ENCODE data around the gene KIF6.

KIF6 gene

DNA sequence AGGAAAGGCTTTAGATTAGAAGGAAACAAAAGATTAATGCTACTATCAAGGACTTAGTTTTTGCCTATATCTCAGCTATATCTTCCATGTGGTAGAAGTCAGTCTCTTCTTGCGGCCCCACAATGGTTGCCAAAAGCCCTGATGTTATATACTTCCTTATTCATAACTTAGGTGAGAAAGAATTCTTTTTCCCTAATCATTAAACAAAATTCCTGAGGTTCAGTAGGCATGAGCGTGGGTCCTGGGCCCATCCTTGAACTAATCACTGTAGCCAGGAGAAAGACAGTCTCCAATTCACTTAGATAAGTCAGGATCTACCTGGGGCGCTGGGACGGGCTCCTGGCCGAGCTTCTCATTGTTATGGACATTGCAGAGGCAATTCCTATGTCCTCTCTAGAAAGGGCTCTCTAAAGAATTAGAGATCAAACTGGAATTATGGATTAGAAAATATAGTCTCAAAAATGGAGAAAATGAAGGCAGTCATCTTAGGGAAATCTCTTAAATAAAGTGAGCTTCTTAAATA lies 134.3 kb downstream of the KIF6 start:
- no peak for DNase-seq

DNA sequence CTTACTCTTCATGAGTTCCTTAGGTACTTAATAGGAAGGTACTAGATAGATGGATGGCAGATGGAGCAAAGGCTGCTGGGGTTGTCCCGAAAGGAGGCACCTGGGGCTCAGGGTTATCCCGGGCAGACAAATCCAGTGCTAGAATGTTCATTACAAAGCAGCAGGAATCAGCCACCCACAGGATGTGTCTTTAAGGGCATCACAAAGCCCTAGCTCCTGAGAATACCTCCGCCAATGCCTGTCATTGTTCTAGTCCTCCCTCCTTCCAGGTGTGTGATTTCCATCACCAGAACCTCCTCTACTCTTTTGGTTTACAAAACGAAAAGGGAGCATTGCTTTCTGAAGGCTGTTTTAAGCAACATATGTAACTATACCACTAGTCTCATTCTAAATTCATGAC lies 138.1 kb downstream of the KIF6 start:
- no peak for DNase-seq

DNA sequence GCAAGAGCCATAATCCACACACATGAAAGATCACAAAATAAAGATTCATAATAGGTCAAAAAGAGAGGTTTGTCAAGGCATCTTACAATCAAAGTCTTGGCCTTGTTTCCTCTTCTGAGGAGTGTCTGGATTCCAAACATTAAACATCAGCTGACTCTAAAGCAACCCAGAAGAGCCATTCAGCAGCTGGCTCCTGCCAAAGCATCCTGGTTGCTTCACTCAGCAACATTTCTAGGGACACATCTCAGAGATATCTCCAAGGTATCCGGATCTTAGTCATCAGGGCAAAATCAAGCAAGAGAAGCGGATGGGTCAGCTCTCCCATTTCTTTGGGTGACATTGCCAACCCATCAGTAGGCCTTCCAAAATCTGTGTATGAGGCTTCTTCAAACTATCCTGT lies 139.6 kb downstream of the KIF6 start:
- DNase-seq, result no peak

DNA sequence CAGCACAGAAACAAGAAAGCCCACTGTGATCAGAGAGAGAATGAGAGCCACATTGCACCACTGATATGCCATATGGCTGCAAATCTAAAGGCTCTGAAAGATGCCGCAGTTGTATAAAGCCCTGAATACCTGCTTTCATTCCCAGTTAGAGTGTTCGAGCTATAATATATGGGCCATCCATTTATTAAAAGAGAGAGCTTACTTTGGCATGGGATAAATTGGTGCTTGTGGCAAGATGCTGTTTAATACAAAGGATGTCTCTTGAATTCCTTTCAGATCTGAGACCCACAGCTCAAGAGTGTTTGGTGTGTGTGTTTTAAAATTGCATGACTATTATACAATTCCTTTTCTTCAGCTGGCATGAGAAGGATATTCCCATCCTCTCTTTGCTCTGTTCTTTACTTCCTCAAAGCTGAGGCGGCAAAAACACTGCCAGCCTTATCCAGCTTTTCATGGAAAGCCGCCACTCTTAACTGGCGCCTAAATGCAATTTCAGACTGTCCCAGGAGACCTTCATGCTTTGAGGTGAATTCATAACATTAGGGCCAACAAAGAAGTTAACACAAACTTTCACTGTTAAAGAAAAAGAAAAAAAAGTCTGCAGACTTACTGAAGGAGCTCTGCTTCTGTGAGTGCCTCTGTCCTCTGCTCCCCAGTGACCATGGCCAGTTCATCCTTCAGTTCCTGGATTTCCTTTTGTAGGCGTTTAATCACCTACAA lies 147.6 kb downstream of the KIF6 start:
- no peak for DNase-seq

DNA sequence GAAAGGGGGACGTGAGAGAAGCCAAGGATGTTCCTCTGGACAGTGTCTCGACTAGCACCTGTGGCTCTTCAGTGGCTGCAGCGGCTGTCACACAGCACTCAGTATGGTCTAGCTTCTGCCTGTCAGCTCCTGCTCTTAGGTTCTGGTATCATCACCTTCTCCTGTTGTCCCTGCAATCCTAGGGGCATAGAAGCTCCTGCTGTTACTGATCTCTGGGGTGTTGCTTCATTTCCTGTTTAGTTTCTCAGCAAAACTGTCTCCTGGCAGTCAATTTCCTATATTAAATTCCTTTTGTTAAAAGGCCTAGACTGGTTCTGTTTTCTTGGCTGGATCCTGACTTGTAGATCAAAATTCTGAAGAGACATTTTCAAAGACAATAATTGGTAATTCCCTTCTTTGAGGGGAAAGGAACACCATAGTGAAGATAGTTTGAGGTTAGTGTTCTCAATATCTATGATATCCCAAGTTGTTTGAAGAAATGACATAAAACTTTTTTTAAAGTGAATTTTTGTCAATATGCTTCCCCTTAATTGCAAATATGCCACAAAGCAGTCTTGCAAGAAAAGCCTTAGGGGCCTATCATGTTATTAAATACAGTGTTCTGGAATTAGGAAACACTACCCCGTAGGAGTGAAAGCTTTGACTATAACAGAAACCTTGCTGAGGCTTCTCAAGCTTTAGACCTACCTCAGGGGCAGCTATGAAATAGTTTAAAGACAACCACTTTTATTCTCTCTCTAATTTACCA lies 148.5 kb downstream of the KIF6 start:
- no peak for DNase-seq

DNA sequence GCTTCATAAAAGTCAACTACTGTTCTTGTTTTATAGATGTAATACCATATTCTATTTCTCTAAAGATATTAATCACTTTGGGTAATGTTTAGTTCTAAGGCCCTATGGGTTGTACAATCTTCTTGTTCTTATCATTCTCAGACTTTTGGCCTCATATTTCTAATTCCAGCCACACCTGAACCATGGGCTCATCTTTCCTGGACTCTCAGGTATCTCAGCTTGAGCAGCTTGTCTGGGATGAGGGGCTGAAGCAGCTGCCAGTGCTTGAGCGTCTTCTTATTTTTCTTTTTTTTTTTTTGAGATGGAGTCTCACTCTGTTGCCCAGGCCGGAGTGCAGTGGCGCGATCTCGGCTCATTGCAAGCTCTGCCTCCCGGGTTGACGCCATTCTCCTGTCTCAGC lies 150.2 kb downstream of the KIF6 start:
- no peak for DNase-seq

DNA sequence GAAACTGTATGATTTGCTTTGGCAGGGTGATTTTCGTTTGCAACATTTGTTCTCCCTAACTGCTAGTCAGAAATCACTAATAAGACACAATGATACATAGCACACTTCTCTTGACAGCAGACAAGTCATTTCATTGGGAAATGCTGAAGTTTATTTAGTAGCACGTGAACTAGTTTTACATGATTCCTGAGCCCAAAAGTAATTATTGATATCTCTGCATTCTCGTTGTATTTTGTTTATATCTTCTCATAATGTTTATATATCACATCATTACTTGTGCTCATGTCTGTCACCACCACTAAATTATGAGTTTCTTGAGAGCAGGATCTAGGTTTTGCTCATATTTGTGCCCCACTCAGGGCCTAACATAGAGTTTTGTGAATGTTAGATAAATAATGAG lies 151.7 kb downstream of the KIF6 start:
- DNase-seq, result no peak

DNA sequence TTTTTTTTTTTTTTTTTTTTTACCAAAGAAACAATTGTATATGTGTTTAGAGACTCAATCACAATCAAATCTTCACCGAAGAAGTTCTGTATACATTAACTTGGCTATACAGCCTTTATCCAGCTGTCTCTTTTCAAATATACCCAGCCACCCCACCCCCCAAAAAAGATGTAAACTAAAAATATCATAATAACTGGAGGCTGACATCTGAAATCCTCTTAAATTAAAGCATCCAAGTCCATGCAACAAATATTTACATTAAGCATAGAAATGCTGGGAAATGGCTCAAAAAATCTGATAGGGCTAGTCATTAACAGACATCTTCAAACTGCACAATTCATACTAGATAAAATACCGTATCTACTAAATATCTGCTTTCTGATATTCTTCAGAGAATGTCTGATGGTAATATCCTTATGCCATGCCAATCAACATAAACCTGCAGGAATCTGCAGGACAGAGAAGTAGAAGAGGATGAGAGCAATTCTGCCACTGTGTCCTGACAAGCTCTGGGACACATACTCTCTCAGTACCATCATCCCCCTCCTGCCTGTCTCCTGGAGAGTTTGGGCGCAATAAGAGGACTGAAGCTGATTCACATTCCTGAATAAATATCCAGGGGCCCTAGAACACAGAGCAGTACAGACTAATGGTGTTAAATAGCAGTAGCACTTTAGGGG lies 152.4 kb downstream of the KIF6 start:
- no peak for DNase-seq

DNA sequence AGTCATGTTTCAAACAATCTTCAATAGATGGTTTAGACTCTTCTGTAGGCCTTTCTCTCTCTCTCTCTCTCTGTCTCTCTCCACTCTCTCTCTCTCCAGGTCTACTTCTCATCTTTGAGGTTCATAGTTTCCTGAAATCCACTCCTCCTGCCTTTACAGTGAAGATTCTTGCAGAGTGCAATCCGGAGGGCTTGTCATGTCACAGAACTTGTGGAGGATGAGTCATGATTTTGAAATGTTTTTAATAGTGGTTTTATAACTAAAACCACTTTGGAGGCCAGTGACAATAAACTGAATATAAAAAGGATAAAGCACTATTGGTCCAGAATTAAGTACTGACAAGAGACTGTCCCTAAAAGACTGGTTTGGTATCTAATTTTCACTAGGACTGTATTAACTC lies 156.3 kb downstream of the KIF6 start:
- no peak for DNase-seq

DNA sequence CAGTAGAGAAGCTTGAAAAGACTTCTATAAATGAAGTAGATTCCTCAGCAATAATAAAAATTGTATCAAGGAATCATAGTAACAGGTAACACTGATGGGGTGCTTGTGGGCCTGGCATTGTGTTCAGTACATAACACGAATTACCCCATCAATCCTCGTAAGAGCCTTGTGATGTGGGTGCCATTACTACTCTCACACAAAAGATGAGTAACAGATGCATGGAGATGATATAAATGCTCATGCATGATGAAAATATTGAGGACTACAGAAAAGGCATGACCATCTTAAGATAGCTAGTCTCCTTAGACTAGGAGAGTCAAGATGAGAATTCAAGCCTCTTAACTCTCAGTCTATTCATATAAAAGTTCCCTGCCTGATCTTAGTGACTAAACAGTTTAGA lies 158.1 kb downstream of the KIF6 start:
- DNase-seq, result no peak

DNA sequence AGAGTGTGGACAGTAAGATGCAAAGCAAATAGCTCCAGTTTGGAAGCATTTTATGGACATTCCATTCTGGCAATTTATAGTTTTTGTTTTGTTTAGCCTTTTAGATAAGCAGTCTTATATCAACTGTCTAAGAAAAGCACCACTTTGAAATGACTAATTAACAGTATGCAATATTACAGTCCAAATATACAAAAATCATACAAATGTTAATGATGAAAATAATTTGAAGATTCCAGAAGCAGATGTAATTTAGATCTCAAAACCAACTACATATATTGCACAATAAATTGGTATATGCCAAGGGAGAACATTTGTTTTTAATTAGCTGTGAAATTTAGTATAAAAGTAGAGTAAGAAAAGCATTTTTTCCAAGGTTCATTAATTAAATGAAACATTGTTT lies 158.8 kb downstream of the KIF6 start:
- no peak for DNase-seq

DNA sequence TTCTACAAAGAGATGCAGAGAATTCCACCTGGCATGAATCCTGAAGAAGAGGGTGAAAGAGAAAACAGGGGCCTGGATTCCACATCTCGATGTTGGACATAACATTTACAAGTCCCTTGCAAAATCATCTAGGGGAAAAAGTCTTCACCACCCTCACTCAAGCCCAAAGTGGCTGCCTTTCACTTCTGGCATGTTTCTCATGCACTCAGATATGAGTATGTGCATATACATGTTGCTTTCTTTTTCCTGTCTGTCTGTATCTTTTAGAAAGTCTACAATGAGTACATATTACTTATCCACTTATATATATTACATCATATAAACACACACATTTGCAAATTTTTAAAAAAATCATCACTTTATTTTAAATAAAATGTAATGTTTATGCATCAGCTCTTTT lies 159.3 kb downstream of the KIF6 start:
- DNase-seq, result no peak

DNA sequence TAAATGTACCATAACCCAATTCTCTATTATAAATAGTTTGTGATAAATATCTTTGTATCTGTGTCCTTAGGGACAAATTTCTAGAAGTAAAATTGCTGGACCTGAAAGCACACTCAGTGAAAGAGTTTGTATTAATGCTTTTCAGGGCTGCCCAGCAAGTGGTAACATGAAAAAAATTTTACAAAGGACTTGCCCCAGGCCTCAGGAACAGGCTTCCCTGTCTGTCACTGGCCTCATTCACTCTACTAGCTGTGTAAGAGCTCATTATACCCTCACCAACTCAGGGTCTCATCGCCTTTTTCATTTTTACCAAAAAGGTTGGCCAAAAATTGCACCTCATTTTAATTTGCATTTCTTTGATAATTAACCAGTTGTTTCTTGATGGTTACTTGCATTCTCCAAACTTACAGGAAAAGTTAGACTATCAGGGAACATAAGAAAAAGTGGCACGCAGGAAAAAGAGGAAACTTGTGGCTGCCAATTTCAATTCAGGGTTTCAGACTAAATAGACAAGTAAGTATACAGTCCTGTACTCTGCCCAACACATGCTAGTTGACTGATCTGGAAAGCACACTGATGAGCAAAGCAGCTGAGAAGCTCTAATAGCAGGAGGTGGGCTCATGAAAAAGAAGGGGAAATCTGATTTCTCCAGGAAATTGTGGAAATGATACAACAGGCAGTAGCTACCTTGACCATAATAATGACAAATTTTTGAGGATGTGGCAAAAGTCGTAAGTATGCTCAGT lies 161.5 kb downstream of the KIF6 start:
- DNase-seq, result no peak

DNA sequence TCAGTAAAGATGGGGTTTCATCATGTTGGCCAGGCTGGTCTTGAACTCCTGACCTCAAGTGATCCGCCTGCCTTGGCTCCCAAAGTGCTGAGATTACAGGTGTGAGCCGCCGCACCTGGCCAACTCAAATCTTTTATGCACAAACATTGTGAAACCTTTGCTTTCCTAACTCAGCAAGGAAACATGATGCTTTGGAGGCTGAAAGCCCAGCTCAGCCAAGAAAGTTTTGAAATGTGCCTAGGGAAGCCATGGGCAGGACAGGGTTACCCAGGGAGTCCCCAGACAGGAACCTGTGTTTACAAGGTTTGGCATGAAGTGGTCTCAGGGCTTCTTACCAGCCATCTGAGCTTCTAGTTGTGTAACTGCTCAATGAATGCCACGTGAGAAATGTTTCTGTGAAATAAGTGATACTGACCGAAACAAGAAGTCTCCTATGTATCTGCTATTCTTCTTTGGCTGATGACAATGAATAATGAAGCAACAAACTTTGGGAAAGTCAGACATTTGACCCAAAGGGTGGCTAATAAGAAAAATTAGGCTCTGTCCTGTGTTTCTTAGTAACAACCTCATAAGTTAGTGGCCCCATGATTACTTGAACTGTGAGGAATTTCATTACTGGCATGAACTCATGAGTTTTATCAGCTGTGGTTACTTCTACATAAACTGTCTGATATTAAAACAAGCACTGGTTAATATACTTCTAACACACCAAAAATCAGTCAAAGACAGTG lies 163.5 kb downstream of the KIF6 start:
- no peak for DNase-seq

DNA sequence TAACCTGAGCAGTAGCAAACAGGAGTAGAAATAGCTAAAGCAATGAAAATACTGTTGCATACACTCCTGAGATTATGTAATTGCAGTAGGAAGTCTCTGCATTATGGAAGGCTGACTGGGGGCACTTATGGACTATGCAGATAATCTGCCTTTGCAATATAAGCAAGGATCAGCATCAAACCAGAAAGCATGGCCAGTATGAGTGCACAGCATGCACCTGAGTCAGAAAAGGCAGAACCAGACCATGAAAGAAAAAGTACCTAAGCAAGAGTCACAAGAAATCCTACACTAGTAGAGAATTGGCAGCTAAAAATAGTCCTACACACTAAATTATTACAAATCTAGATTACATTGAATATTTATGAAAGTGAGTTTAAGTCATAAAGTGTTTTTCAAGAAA lies 164.3 kb downstream of the KIF6 start:
- no peak for DNase-seq

DNA sequence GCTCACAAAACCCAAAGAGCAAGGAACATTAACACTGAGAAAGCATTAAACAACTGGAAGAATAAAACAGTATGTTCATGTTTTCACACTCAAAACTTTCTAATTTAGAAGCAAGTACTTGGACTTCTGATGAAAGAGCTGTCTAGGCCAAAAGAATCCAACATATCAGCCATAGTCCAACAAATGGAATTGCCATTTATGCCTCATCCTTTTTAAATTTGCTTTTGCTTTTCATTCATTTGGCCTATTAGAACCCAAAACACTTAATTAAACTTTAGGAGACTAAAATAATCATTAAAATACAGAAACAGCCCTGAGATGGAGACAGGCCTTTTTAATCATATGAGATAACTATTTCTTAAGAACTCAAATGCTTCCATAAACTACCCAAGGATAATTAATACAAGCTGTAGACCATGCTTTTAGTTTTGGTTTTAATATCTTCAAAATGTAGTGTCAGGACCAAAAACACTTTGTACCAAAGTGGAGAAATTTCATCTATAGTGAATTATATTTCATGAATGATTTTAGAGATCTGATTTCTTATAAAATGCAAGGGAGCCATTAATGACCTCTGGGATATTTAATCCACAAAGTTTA lies 166.5 kb downstream of the KIF6 start:
- no peak for DNase-seq

DNA sequence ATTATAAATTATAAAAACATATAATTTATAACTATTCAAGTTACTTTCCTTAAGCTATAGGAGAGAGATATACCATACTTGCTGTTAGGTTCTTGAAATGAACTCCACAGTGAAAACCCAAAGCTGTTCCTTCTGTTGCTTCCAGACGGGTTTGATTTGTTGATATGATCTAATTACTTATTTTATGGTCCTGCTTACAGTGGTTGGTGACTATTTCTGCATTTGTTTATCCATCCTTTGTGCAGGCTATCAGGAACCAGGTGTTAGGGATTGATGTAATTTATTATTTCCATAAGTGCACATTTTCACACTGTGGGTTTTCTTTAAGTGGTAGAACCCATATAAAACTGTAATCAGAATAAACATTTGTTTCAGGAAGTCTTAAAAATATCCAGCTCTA lies 167.1 kb downstream of the KIF6 start:
- DNase-seq, result no peak

DNA sequence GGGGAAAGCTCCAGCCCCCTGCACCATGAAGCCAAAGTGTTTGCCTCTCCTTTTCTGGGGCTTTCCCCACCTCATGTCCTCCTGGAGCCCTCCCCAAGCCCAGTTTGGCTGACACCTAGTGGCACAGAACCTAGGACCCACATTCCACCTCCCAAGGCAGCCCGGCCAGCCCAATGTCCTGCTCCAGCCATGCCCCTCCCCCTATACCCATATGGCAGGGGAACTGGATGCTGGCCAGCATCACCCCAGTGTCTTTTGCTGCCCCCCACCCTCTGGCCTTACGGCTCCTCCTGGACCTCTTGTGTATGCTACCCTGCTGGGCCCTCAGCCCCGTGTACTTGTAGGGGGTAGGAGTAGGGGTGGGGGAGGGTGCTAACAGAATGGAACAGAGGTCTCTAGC lies 170.1 kb downstream of the KIF6 start:
- DNase-seq, result no peak

DNA sequence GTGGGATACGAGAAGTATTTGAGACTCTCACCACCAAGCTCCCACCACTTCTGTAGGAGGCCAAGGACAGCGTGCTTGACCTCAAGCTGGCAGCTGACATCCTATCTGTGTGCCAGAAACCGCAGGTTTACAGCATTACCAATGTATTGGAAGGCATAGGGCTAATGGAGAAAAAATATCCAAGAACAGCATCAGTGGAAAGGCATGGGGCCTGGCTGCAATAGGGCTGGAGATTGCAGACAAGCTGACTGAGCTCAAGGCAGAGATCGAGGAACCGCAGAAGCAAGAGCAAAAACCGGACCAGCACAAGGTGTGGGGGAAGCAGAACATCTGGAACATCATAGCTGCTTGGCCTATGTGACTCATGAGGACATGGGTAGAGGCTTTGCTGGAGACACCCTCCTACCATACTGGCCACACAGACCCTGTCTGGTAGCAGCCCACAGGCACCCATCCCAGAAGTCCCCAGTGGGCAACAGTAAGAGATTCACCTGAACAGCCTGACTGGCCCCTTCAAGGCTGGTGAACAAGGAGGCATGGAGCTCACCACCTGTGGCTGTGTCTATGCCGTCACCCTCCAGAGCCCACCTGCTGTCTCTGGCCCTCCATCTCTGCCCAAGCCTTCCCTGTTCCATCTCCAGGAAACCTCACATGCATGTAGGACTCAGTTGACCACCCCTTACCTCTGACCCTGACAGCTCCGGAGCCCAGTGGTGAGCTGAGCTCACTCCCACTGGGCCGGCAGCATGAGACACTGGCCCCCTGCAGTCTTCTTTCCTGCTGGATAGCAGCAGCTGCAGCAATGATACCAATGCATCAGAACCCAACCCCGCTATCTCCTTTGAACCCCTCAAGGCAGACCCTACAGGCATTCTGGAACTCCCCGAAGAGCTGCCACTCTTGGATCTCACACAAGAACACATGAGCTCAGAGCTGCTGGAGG lies 171.1 kb downstream of the KIF6 start:
- no peak for DNase-seq

DNA sequence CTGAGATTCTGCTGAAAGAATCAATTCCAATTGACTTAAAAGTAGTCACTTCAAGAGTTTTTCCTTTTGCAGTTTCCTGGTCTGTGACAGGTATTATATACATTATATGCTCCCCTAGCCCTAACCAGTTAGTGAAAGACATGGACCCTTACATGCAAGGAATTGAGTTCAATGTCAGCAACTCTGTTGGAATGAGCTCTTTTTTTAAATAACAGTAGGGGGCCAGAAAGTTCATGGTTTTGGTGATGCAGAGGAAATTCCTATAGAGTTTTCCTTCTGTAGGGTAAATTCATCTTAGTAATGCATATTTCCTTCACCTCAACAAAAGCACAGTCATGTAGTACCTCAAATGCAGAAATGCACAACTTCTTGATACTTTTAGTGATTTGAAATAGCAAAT lies 172.2 kb downstream of the KIF6 start:
- no peak for DNase-seq

DNA sequence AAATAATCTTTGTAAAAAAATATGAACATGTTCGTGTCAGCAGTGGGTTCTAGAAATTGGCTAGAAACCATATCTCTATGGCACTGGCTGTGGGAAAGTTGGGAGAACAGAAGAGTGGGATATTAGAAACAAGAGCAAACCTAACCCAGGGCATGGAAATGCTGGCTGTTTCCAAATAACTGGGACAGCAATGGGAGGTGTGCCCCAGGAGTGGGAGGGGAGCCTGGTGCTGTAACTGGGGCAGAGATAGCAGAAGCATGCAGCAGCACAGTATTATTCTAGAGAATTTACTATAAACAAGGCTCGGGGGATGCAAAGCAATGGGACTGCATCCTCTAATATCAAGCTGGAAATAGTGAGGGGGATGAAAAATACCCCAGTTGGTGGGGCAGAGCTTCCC lies 175.0 kb downstream of the KIF6 start:
- DNase-seq, result no peak

Measured in stimulated activated CD4-positive, alpha-beta T cell treated with anti-CD3 and anti-CD28 coated beads, Interleukin-2, amount 100 ng/mL, for 24 hours (primary cell).